ENCODE data around the gene GORASP2. TPM values are rescaled to one million over a fixed set of nuclear protein-coding genes. Genes with fewer than 3 reads are reported as not detected.

GORASP2 gene
- total RNA-seq, 1 experiment from 2014 or later, result 97.7 TPM

DNA sequence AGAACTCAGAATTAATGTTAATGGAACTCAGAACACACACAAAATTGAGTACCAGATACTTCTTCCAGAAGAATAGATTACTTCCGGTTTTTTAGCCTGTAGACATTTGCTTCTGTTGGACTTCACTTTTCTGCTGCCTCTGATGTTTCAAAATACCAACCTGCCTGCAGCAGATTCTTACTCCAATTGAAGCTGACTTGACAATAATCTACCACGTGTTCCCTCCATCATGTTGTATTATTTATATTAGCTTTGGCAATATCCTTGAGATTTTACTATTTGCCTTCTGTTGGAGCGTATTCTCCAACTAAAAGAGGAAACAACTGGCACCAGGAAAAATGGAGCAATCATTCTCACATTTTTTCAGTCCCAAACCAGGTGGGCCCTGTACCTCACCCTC is 3.1 kb upstream of the GORASP2 start:
- H3K36me3 Mint-ChIP-seq (ENCODE audit: insufficient read depth in 1 of 3, low read depth in 3 of 3), result peaks cover 4 to 15% (median 4%) of the 10 kb centered on the region in 3 experiments; a peak in 4 of 7 replicates

More for the DNA sequence above, 3.1 kb upstream of the GORASP2 start:
- peaks cover 24 to 33% of the 10 kb centered on the region in 2 experiments for H3K9me3 Mint-ChIP-seq
- Histone ChIP-seq H3K79me1 (ENCODE audit: insufficient read depth, low read depth, low read length, poor library complexity, severe bottlenecking) (no peaks in the 10 kb centered on the region), H3K4ac (ENCODE audit: low read depth, low read length) (no peak overlapping the region), H3K23ac (ENCODE audit: insufficient read length, low read depth, low read length) (no peak overlapping the region), H3K27me3 (ENCODE audit: insufficient read depth, low read length) (no peaks in the 10 kb centered on the region), H3K79me2 (ENCODE audit: insufficient read depth, low read length) (peaks cover 10% of the 10 kb centered on the region; the same call in 1 of the 2 replicates), H3K9ac (ENCODE audit: extremely low read depth, insufficient read length, low read length) (no peak overlapping the region), H3K23me2 (ENCODE audit: insufficient read length, low read depth, low read length, poor library complexity, severe bottlenecking) (peaks cover 10% of the 10 kb centered on the region), H3K4me1 (ENCODE audit: insufficient read depth, low read length) (peaks cover 4% of the 10 kb centered on the region; the same call in 1 of the 2 replicates), H4K20me1 (ENCODE audit: control insufficient read depth, insufficient read depth, insufficient read length) (no peaks in the 10 kb centered on the region), H3K56ac (ENCODE audit: insufficient read length, low read depth, low read length) (no peak overlapping the region), H3K27ac (ENCODE audit: insufficient read length, low read depth, low read length) (no peak overlapping the region), H2BK12ac (ENCODE audit: insufficient read length, low read depth, low read length) (no peak overlapping the region), H2BK15ac (ENCODE audit: low read depth, low read length) (no peak overlapping the region), H3K4me2 (ENCODE audit: insufficient read depth, insufficient read length, low read length) (no peak overlapping the region), H4K5ac (ENCODE audit: insufficient read length, low read depth, low read length) (no peak overlapping the region), H3K9me3 (ENCODE audit: control insufficient read depth, low read depth, low read length) (peaks cover 7% of the 10 kb centered on the region), H4K8ac (replicated peaks; ENCODE audit: insufficient read length, low read depth, low read length) (no peak overlapping the region), H2AFZ (ENCODE audit: low read length) (no peak overlapping the region), H2BK20ac (ENCODE audit: low read depth, low read length, poor library complexity, severe bottlenecking) (no peak overlapping the region), H2BK5ac (ENCODE audit: insufficient read length, low read length) (no peak overlapping the region), H4K91ac (ENCODE audit: insufficient read length, low read depth, low read length) (no peak overlapping the region), H3K14ac (ENCODE audit: insufficient read depth, low read length) (no peak overlapping the region), H2BK120ac (ENCODE audit: low read depth, low read length, poor library complexity, severe bottlenecking) (no peak overlapping the region), H3K18ac (ENCODE audit: insufficient read length, low read depth, low read length) (no peak overlapping the region), H3T11ph (ENCODE audit: low read length) (no peak overlapping the region), H2AK5ac (ENCODE audit: insufficient read length, low read length) (no peak overlapping the region)
- H3K27ac Mint-ChIP-seq, result no peak overlapping the region
- WGBS (ENCODE audit: extremely low coverage, insufficient read length, low lambda C conversion rate), result no CpG with 5 or more reads among the region's 3 CpGs
- peaks cover 15 to 20% of the 10 kb centered on the region in 2 experiments for H3K4me1 Mint-ChIP-seq
- no peak for DNase-seq
- no peaks in the 10 kb centered on the region; the same call in 1 of the 2 replicates for H3K27me3 Mint-ChIP-seq (ENCODE audit: low read depth)
- TF ChIP-seq CTCF (conservative IDR thresholded peaks at IDR 0.05), result no peak
- H3K4me3 Mint-ChIP-seq, result no peak overlapping the region

All from H9 (cell line).